HL-60 (cell line): ENCODE data around the gene CPSF6.

Source experiments
- DNase-seq, 2 experiments: peaks; one replicate each; pipeline ENCODE4 v3.0.0-alpha.2; 2010 to 2020; ENCODE audit warnings: low read depth in 1 of 2, low spot score in 1 of 2
- H3K27ac ChIP-seq: fragments of 250-450 bp; sonication (Bioruptor Pico); replicated peaks from 2 replicates; pipeline ENCODE4 v1.5.1; 2020; ENCODE audit warnings: mild to moderate bottlenecking, moderate library complexity
- H3K27me3 ChIP-seq: fragments of 250-450 bp; sonication (Bioruptor Pico); 2 replicates; pipeline ENCODE4 v1.5.1; 2021; ENCODE audit warnings: mild to moderate bottlenecking, moderate library complexity; ENCODE audit not compliant: insufficient read depth, poor library complexity, severe bottlenecking
- H3K4me3 ChIP-seq: replicated peaks from 2 replicates; pipeline ENCODE4 v1.5.1; 2011; ENCODE audit warnings: mild to moderate bottlenecking, control low read depth, low read length; ENCODE audit not compliant: insufficient read depth
- GABPA ChIP-seq: IDR thresholded peaks from 2 replicates; pipeline ENCODE4 v1.6.1; 2012; ENCODE audit warnings: low read depth
- POLR2AphosphoS5 ChIP-seq: IDR thresholded peaks from 2 replicates; pipeline ENCODE4 v1.6.1; 2012; ENCODE audit warnings: low read depth
- SPI1 ChIP-seq: IDR thresholded peaks from 2 replicates; pipeline ENCODE4 v1.6.1; 2012; ENCODE audit warnings: low read depth, mild to moderate bottlenecking, borderline replicate concordance
- TF ChIP-seq, protein P1 (sequence below): IDR thresholded peaks from 2 replicates; pipeline ENCODE4 v1.6.1; 2012; ENCODE audit warnings: low read depth; ENCODE audit not compliant: insufficient replicate concordance
- TF ChIP-seq, protein P2 (sequence below): IDR thresholded peaks from one replicate; pipeline ENCODE4 v1.5.1; 2011; ENCODE audit warnings: low read length, control low read depth, inconsistent platforms; ENCODE audit not compliant: insufficient read depth

Gene CPSF6

DNA sequence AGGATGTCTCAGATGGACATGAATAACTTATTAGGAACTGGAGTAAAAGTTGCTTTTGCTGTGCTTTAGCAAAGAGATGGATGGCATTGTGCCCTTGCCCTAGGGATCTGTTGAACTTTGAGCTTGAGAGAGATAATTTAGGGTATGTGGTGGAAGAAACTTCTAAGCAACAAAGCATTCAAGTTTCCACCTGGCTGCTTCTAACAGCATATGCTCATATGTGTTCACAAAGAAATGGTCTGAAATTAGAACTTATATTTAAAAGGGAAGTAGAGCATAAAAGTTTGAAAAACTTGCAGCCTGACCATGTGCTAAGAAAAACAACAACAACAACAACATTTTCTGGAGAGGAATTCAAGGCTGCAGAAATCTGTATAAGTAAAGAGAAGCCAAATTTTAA lies 7.9 kb upstream of the CPSF6 start:
- no peak overlapping the region for H3K4me3 ChIP-seq
- TF ChIP-seq SPI1 (no peak), GABPA (no peak), POLR2AphosphoS5 (no peak)
- TF ChIP-seq, protein P1, sequence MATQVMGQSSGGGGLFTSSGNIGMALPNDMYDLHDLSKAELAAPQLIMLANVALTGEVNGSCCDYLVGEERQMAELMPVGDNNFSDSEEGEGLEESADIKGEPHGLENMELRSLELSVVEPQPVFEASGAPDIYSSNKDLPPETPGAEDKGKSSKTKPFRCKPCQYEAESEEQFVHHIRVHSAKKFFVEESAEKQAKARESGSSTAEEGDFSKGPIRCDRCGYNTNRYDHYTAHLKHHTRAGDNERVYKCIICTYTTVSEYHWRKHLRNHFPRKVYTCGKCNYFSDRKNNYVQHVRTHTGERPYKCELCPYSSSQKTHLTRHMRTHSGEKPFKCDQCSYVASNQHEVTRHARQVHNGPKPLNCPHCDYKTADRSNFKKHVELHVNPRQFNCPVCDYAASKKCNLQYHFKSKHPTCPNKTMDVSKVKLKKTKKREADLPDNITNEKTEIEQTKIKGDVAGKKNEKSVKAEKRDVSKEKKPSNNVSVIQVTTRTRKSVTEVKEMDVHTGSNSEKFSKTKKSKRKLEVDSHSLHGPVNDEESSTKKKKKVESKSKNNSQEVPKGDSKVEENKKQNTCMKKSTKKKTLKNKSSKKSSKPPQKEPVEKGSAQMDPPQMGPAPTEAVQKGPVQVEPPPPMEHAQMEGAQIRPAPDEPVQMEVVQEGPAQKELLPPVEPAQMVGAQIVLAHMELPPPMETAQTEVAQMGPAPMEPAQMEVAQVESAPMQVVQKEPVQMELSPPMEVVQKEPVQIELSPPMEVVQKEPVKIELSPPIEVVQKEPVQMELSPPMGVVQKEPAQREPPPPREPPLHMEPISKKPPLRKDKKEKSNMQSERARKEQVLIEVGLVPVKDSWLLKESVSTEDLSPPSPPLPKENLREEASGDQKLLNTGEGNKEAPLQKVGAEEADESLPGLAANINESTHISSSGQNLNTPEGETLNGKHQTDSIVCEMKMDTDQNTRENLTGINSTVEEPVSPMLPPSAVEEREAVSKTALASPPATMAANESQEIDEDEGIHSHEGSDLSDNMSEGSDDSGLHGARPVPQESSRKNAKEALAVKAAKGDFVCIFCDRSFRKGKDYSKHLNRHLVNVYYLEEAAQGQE, result no peak
- TF ChIP-seq, protein P2, sequence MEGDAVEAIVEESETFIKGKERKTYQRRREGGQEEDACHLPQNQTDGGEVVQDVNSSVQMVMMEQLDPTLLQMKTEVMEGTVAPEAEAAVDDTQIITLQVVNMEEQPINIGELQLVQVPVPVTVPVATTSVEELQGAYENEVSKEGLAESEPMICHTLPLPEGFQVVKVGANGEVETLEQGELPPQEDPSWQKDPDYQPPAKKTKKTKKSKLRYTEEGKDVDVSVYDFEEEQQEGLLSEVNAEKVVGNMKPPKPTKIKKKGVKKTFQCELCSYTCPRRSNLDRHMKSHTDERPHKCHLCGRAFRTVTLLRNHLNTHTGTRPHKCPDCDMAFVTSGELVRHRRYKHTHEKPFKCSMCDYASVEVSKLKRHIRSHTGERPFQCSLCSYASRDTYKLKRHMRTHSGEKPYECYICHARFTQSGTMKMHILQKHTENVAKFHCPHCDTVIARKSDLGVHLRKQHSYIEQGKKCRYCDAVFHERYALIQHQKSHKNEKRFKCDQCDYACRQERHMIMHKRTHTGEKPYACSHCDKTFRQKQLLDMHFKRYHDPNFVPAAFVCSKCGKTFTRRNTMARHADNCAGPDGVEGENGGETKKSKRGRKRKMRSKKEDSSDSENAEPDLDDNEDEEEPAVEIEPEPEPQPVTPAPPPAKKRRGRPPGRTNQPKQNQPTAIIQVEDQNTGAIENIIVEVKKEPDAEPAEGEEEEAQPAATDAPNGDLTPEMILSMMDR, result no peak

DNA sequence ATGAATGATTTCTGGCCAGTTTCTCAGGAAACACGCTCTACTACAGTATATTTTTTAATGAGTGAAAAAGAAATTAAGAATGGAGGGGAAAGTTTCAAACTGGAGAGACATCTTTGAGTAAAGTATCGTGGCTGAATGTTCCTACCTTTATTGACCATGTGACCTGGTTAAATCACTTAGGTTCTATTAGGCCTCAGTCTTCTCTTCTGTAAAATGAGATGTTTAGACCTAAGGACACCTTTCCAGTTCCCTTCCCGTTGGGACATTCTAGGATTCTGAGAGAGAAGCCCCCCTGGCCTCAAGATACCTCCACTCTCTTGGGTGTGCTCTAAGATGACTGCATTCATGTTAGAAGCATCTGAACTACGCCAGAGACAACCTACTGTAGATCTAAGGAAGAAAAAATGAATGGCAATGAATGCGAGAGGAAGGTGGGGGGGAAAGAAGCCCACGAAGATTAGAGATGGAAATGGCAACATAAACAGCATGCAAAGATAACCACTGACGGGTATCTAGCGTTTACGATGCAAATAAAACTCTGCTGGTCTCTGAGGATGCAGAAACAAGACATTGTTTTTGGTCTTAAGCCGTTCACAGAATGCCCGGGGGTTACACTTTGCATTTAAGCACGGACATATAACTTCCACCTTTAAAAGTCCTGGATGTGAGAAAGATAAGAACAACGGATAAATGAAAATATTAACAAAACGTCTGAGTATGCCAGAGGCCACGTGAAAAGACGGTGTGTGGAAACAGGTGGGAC lies 599 bp upstream of the CPSF6 start:
- peak overlapping the region; percentile 46 for H3K4me3 ChIP-seq
- TF ChIP-seq GABPA (no peak), SPI1 (no peak), POLR2AphosphoS5 (no peak)
- TF ChIP-seq, protein P2, result no peak
- TF ChIP-seq, protein P1, result no peak
- H3K27me3 ChIP-seq, result no peaks in the 10 kb centered on the region
- H3K27ac ChIP-seq, result peak overlapping the region; percentile 68
- DNase-seq, result no peak

More for the DNA sequence above, 7.9 kb upstream of the CPSF6 start:
- no peak for DNase-seq
- no peaks in the 10 kb centered on the region for H3K27me3 ChIP-seq
- H3K27ac ChIP-seq, result no peak overlapping the region

DNA sequence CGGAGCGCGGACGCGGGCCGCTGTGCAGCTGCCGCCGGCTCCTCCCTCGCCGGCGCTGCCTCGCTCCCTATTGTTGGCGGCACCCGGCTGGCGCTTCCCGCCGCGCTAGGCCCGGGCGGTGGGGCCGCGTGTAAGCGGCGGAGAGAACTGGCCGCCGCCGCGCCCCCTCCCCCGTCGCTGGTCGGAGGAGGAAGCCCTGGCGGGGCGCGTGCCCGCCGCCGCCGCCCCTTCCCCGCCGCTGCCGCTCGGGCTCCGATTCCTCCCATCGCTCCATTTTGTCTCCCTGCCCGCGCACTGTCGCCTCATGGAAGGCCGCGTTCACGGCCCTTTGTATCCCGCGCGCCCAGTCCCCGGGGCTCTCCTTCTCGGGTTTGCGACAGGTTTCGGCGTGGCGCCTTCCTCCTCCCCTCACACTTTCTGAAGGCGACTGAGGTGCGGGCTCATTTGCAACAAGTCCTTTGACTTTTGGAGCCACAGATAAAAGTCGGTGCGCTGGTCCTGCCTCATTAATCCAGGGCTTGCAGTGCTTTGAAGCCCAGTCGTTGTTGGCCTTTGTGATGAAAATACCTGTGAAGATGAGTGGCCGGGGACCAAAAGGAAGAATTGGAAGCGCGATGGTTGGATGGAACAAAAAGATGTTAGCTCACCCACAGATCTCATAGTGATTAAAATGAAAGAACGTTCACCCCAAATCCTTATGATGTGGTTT lies 707 bp downstream of the CPSF6 start:
- peak overlapping the region; percentile 85 for H3K4me3 ChIP-seq
- TF ChIP-seq SPI1, result peak; percentile 8; the same call in 1 of the 2 replicates
- TF ChIP-seq, protein P1, result no peak
- peak in 1 of 2 experiments; percentile 39 for DNase-seq

More for the DNA sequence above, 707 bp downstream of the CPSF6 start:
- H3K27me3 ChIP-seq, result no peaks in the 10 kb centered on the region
- H3K27ac ChIP-seq, result peak overlapping the region; percentile 88
